Testis (tissue), 3 donors: ENCODE measurements around the gene DIDO1. TPM values are rescaled to one million over a fixed set of nuclear protein-coding genes. Genes with fewer than 3 reads are reported as not detected.

Experiments used
- DNase-seq: peaks from one replicate; pipeline ENCODE4 v3.0.0-alpha.2; 2019
- H3K27ac ChIP-seq, 2 donors: fragments of 200-600 bp; sonication (generic); one replicate each; pipeline ENCODE4 v1.5.1; 2019
- H3K27me3 ChIP-seq: fragments of 200-600 bp; sonication (generic); one replicate; pipeline ENCODE4 v1.5.1; 2019
- H3K36me3 ChIP-seq: fragments of 200-600 bp; sonication (generic); one replicate; pipeline ENCODE4 v1.5.1; 2017; ENCODE audit warnings: low read depth; ENCODE audit errors: missing control alignments
- H3K4me1 ChIP-seq: fragments of 200-600 bp; sonication (generic); one replicate; pipeline ENCODE4 v1.5.1; 2019
- H3K4me3 ChIP-seq, 2 donors: fragments of 200-600 bp; sonication (generic); one replicate each; pipeline ENCODE4 v1.5.1; 2017 to 2019
- H3K9me3 ChIP-seq: fragments of 200-600 bp; sonication (generic); one replicate; pipeline ENCODE4 v1.5.1; 2017
- CTCF ChIP-seq, 3 experiments: fragments of 450-650 bp in 2 of 3; fragments of 200-600 bp in 1 of 3; sonication (generic) in 1 of 3; IDR thresholded peaks; one replicate each; pipeline ENCODE4 v1.5.1; 2016 to 2019; ENCODE audit warnings: antibody characterized with exemption in 3 of 3, mild to moderate bottlenecking in 2 of 3, moderate library complexity in 1 of 3
- POLR2A ChIP-seq: fragments of 450-650 bp; IDR thresholded peaks from one replicate; pipeline ENCODE4 v1.6.1; 2017; ENCODE audit warnings: antibody characterized with exemption, mild to moderate bottlenecking, moderate library complexity
- WGBS, 2 donors: methylation state at CpG; one replicate each; pipeline ENCODE4 v1.1.5; 2018; 5-methylcytosine and 5-hydroxymethylcytosine counted together
- intact Hi-C: fragments of 100-400 bp; cut with DNase I; formaldehyde crosslinking; loops from one replicate; pipeline ENCODE4 v1.15.1; 2023; ENCODE audit warnings: low total_unique reads
- polyA plus RNA-seq: library from polyadenylated mRNA; stranded (reverse); fragments of 350-450 nt; fragmentation: Illumina TruSeq; extraction: RNeasy Lipid Tissue Mini Kit (QIAGEN cat#74804); gene quantifications from one replicate; pipeline ENCODE4 v1.2.3, GENCODE V29; 2014; ENCODE audit warnings: low read depth, low replicate concordance; ENCODE audit not compliant: insufficient read depth
- total RNA-seq, 2 donors: library from RNA; depleted of rRNA; stranded (reverse); fragments of >200 nt; gene quantifications; one replicate each; pipeline ENCODE4 v1.2.3, GENCODE V29; 2016

DIDO1 gene
- total and polyA plus RNA-seq, 3 donors from 2014 or later, result 50.5 to 99.7 (median 98.6) TPM

- Histone ChIP-seq H3K4me1 (peaks cover 27% of the 10 kb centered on the region), H3K27ac (no peak overlapping the region), H3K36me3 (peaks cover 3% of the 10 kb centered on the region), H3K27me3 (no peaks in the 10 kb centered on the region), H3K9me3 (no peaks in the 10 kb centered on the region), H3K4me3 (no peak overlapping the region)
- TF ChIP-seq POLR2A (no peak), CTCF (IDR thresholded peaks at IDR 0.05) (no peak)
- DNase-seq, result no peak
- intact Hi-C loops, result no loop called here
- 91 to 95% methylated on average over 8 of the region's 8 CpGs for WGBS, 2 donors
Measured at GRCh38 chr20:62944184-62944583, 17.9 kb upstream of the DIDO1 start.

DNA sequence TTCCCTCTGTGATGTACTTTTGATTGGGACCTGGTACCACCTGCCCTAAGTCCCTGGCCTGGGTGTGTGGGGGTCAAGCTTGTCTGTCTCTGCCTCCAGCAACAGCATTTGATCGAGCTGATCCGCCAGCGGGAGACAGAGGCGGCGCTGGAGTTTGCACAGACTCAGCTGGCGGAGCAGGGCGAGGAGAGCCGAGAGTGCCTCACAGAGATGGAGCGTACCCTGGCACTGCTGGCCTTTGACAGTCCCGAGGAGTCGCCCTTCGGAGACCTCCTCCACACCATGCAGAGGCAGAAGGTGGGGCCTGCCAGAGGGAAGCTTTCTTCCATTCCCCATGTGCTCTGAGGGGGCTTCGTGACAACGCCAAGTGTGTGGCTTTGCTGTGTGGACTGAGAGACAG, 17.1 kb upstream of the DIDO1 start:
- no peak for DNase-seq
- H3K4me1 ChIP-seq, result peaks cover 31% of the 10 kb centered on the region
- H3K4me3 ChIP-seq, result no peak overlapping the region
- peaks cover 3% of the 10 kb centered on the region for H3K36me3 ChIP-seq
- no peaks in the 10 kb centered on the region for H3K27me3 ChIP-seq
- 89 to 93% methylated on average over 14 of the region's 14 CpGs for WGBS, 2 donors
- TF ChIP-seq CTCF (IDR thresholded peaks at IDR 0.05), result no peak
- TF ChIP-seq POLR2A, result no peak
- intact Hi-C loops, result no loop called here
- no peaks in the 10 kb centered on the region for H3K9me3 ChIP-seq
- H3K27ac ChIP-seq, result no peak overlapping the region

- peaks cover 26% of the 10 kb centered on the region for H3K4me1 ChIP-seq
- no peaks in the 10 kb centered on the region for H3K9me3 ChIP-seq
- peaks cover 3% of the 10 kb centered on the region for H3K36me3 ChIP-seq
- H3K27me3 ChIP-seq, result no peaks in the 10 kb centered on the region
- 65 to 76% methylated on average over 2 of the region's 2 CpGs for WGBS, 2 donors
- intact Hi-C loops, result no loop called here
- no peak overlapping the region for H3K4me3 ChIP-seq
- DNase-seq, result no peak
- TF ChIP-seq POLR2A (no peak), CTCF (IDR thresholded peaks at IDR 0.05) (no peak)
- no peak overlapping the region for H3K27ac ChIP-seq
Measured at GRCh38 chr20:62942456-62942855, 16.2 kb upstream of the DIDO1 start.

DNA sequence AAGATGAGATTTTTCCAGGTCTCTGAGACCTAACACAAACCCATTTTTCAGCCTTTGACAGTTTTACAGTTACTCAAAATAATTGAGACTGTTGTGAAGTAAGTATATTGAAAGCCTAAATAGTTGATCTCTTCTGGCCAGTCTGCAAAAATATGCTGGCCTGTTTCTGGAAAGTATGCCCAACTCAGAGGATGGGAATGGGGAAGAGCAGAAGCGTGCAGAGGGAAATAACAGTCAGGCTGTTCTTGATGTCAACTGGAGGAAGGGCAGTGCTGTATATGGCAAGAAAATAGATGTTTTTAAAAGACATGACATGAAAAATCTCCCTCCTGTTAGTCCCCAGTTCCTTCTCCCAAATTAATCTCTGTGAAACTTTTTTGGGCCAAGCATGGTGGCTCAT, 15.5 kb upstream of the DIDO1 start:
- TF ChIP-seq CTCF (IDR thresholded peaks at IDR 0.05), result no peak
- TF ChIP-seq POLR2A, result no peak
- H3K27ac ChIP-seq, result no peak overlapping the region
- 85 to 94% methylated on average over 1 of the region's 1 CpG for WGBS, 2 donors
- peaks cover 3% of the 10 kb centered on the region for H3K36me3 ChIP-seq
- intact Hi-C loops, result no loop called here
- DNase-seq, result no peak
- peaks cover 20% of the 10 kb centered on the region for H3K4me1 ChIP-seq
- H3K4me3 ChIP-seq, result no peak overlapping the region
- no peaks in the 10 kb centered on the region for H3K9me3 ChIP-seq
- H3K27me3 ChIP-seq, result no peaks in the 10 kb centered on the region

DNA sequence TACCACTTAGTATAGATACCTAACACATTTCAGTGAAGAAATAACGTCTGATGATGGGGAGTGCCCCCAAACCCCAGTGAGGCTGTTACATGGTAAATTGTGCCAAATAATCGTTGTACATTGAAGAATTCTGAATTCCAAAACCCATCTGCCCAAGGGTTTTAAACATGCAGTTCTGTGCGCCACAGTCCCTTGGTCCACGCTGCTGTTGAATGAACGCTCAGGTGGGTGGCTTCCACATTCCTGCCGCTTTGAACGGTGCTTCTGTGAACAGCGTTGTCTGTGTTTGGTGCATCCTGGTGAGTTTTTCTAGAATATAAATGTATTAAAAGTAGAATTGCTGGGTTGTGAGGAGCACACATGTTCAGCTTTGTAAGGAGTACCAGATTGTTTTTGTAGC, 14.6 kb upstream of the DIDO1 start:
- intact Hi-C loops, result no loop called here
- Histone ChIP-seq H3K4me1 (peaks cover 28% of the 10 kb centered on the region), H3K27me3 (no peaks in the 10 kb centered on the region), H3K27ac (no peak overlapping the region), H3K9me3 (no peaks in the 10 kb centered on the region), H3K36me3 (peaks cover 3% of the 10 kb centered on the region), H3K4me3 (no peak overlapping the region)
- TF ChIP-seq CTCF (IDR thresholded peaks at IDR 0.05) (no peak), POLR2A (no peak)
- whole genome bisulfite sequencing, 2 donors, result 48 to 56% methylated on average over 8 of the region's 8 CpGs
- DNase-seq, result no peak
